OCI-LY3 (cell line): ENCODE results near the gene TRIM44.

ENCODE experiments used
- H2AFZ ChIP-seq: fragments of 200-600, 300-600 bp; shearing (Covaris generic); 2 replicates; pipeline ENCODE4 v1.6.0; 2014; ENCODE audit warnings: antibody characterized with exemption, low read depth, low read length
- H3K27ac ChIP-seq: fragments of 200-600, 300-600 bp; sonication (generic); 2 replicates; pipeline ENCODE4 v1.5.1; 2014; ENCODE audit warnings: mild to moderate bottlenecking, low read length, moderate library complexity, mixed read lengths
- H3K27me3 ChIP-seq: fragments of 200-600, 300-600 bp; sonication (generic); 2 replicates; pipeline ENCODE4 v1.6.1; 2014; ENCODE audit warnings: low read depth, low read length, mixed read lengths
- H3K36me3 ChIP-seq: fragments of 200-600, 300-600 bp; sonication (generic); replicated peaks from 2 replicates; pipeline ENCODE3; 2014; ENCODE audit warnings: low read depth, low read length, mixed read lengths
- H3K4me1 ChIP-seq: fragments of 300-600, 200-600 bp; sonication (generic); 2 replicates; pipeline ENCODE4 v1.6.1; 2014; ENCODE audit warnings: low read length, mixed read lengths
- H3K4me2 ChIP-seq: fragments of 200-600, 300-600 bp; sonication (generic); 2 replicates; pipeline ENCODE4 v1.6.1; 2014; ENCODE audit warnings: low read length, mixed read lengths
- H3K4me3 ChIP-seq: fragments of 300-600, 200-600 bp; sonication (generic); 2 replicates; pipeline ENCODE4 v1.5.1; 2014; ENCODE audit warnings: antibody characterized with exemption, mild to moderate bottlenecking, low read length, moderate library complexity
- H3K79me2 ChIP-seq: fragments of 300-600, 200-600 bp; shearing (Covaris generic); 2 replicates; pipeline ENCODE4 v1.6.1; 2014; ENCODE audit warnings: mild to moderate bottlenecking, low read length, mixed read lengths
- H3K9ac ChIP-seq: fragments of 300-600, 200-600 bp; shearing (Covaris generic); 2 replicates; pipeline ENCODE4 v1.6.0; 2014; ENCODE audit warnings: mild to moderate bottlenecking, low read length, moderate library complexity
- H3K9me3 ChIP-seq: fragments of 200-600, 300-600 bp; shearing (Covaris generic); 2 replicates; pipeline ENCODE4 v1.6.1; 2014; ENCODE audit warnings: low read length, mixed read lengths; ENCODE audit not compliant: insufficient read depth
- H4K20me1 ChIP-seq: fragments of 200-600, 300-600 bp; sonication (generic); 2 replicates; pipeline ENCODE4 v1.6.1; 2016; ENCODE audit warnings: low read length, mixed read lengths; ENCODE audit not compliant: insufficient read depth
- CTCF ChIP-seq: fragments of 200-600, 300-600 bp; sonication (generic); IDR thresholded peaks from 2 replicates; pipeline ENCODE4 v1.5.1; 2014; ENCODE audit warnings: antibody characterized with exemption, low read length, low read depth
- EZH2phosphoT487 ChIP-seq: fragments of 200-600 bp; shearing (Covaris generic); IDR thresholded peaks from 2 replicates; pipeline ENCODE4 v1.6.1; 2018; ENCODE audit warnings: antibody characterized with exemption, mixed run types, low read depth

Gene TRIM44

GRCh38 chr11:35787626-35788025, 125.1 kb downstream of the TRIM44 start:
- Histone ChIP-seq H3K9ac (no peak overlapping the region), H3K9me3 (no peaks in the 10 kb centered on the region), H4K20me1 (peaks cover 22% of the 10 kb centered on the region), H2AFZ (no peak overlapping the region), H3K27ac (no peak overlapping the region), H3K4me1 (peaks cover 12% of the 10 kb centered on the region), H3K27me3 (no peaks in the 10 kb centered on the region), H3K4me3 (no peak overlapping the region), H3K79me2 (peaks cover 3% of the 10 kb centered on the region; the same call in 1 of the 2 replicates), H3K36me3 (no peaks in the 10 kb centered on the region), H3K4me2 (no peak overlapping the region)
- no peak for TF ChIP-seq CTCF
- no peak for TF ChIP-seq EZH2phosphoT487

GRCh38 chr11:35791088-35791958, 128.7 kb downstream of the TRIM44 start:
- Histone ChIP-seq H2AFZ (no peak overlapping the region), H3K27ac (no peak overlapping the region), H3K9me3 (no peaks in the 10 kb centered on the region), H3K4me1 (no peaks in the 10 kb centered on the region), H3K79me2 (peaks cover 1% of the 10 kb centered on the region; the same call in 1 of the 2 replicates), H4K20me1 (peaks cover 14% of the 10 kb centered on the region; the same call in 1 of the 2 replicates), H3K9ac (no peak overlapping the region), H3K4me3 (no peak overlapping the region), H3K36me3 (no peaks in the 10 kb centered on the region), H3K27me3 (no peaks in the 10 kb centered on the region), H3K4me2 (no peak overlapping the region)
- TF ChIP-seq CTCF (no peak), EZH2phosphoT487 (no peak)

DNA sequence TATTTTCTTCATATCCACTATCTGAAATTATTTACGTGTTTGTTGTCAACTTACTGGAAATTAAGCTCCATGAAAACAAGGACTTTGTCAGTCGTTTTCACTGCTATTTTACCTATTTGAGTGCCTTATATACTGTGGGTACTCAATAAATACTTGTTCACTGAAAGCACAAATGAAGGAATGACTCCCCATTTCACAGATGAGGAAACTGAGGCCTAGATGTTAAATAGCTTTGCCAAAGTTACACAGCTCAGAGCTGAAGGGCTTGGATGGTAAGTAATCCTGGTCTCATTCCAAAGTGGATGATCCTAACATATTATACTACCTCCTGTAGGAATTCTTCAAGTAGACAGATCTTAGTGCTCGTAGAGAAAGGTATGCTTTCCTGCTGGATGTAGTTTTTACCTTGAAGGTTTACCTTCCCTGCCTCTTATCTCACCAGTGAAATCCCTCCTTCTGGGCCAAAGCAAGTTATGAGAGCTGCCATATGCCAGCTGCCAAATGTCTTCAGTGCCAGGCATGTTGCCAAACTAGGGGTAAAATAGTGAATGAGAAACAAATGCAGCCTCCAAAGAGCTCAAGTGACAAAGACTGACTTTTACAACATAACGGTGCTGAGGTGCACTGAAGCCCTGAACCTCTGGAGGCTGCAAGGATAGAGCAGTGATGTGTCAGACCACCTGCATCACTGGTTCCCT, 129.7 kb downstream of the TRIM44 start:
- H3K4me1 ChIP-seq, result no peaks in the 10 kb centered on the region
- H4K20me1 ChIP-seq, result peaks cover 17% of the 10 kb centered on the region; the same call in 1 of the 2 replicates
- H3K27ac ChIP-seq, result no peak overlapping the region
- H3K9me3 ChIP-seq, result no peaks in the 10 kb centered on the region
- H3K27me3 ChIP-seq, result no peaks in the 10 kb centered on the region
- TF ChIP-seq EZH2phosphoT487 (no peak), CTCF (no peak)
- H3K4me3 ChIP-seq, result no peak overlapping the region
- H3K9ac ChIP-seq, result no peak overlapping the region
- H3K4me2 ChIP-seq, result no peak overlapping the region
- H3K79me2 ChIP-seq, result no peaks in the 10 kb centered on the region
- no peaks in the 10 kb centered on the region for H3K36me3 ChIP-seq
- H2AFZ ChIP-seq, result no peak overlapping the region

DNA sequence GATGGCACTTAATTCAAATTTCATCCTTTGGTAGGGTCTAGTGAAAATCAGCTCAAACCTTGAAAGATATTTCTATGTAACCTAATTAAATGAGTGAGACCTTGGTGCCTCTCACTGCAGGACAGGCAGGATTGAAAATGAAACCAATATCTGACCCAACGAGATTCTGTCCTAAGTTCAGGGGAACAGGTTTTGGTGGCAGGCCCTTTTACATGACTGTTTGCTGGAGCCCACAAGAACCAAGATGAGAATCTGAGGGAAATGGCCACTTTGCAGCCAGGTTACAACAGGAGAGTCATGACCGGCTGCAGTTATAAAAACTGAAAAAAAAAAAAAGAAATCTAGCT, 130.2 kb downstream of the TRIM44 start:
- Histone ChIP-seq H3K9me3 (no peaks in the 10 kb centered on the region), H3K36me3 (no peaks in the 10 kb centered on the region), H2AFZ (no peak overlapping the region), H3K79me2 (no peaks in the 10 kb centered on the region), H3K27me3 (no peaks in the 10 kb centered on the region), H3K27ac (no peak overlapping the region), H3K4me1 (no peaks in the 10 kb centered on the region), H3K9ac (no peak overlapping the region), H3K4me3 (no peak overlapping the region), H3K4me2 (no peak overlapping the region), H4K20me1 (peaks cover 17% of the 10 kb centered on the region; the same call in 1 of the 2 replicates)
- TF ChIP-seq CTCF (no peak), EZH2phosphoT487 (no peak)
